HG02938 (cell line): ENCODE results near the gene EIF3K.

Experiments
- ATAC-seq: cut with Tn5 transposase; IDR thresholded peaks from one replicate; pipeline ENCODE4 v1.9.1; 2021; ENCODE audit warnings: mild to moderate bottlenecking, moderate library complexity; ENCODE audit not compliant: unreplicated experiment

Gene EIF3K

GRCh38 chr19:38648769-38649304 is 29.8 kb downstream of the EIF3K start:
- no peak for ATAC-seq

DNA sequence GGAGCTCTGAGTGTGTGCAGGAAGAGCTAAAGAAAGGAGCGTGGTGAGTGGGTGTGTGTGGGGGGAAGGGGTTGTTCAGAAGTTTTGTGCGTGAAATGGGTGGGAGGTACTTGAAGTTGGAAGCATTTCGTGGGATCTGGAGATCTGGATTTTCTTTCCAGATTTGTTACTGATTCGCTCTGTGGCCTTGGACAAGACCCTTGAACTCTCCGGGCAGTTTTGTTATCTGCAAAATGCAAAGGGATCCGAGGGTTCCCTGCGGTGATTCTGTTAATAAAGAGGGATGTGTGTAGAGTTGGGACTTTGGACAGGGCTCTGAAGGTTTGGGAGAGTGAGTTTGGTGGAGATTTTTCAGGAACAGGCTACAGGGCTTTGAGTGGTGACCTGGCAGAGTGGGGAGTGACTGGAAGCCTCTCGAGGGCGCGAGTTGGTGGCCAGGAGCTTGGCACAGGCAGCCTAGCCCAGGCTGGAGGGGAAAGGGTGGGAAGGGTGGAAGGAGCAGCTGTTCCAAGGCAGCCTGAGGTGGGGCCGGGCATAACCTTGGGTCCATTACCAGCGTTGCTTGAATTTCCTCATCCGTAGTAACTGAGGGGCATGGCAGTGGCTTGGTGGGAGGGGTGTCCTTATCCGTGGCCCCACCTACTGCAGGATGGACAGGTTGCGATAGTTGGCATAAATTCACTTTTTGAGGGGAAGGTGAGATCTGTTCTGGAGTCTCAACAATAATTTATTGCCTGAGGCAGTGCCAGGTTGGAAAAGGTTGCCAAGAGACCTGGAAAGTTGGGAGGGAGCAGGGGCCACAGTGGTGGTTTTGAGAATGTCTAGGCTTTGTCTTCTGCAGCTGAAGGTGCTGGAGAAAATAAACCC is 30.6 kb downstream of the EIF3K start:
- ATAC-seq = no peak

GRCh38 chr19:38650172-38650775 is 31.3 kb downstream of the EIF3K start:
- no peak for ATAC-seq

DNA sequence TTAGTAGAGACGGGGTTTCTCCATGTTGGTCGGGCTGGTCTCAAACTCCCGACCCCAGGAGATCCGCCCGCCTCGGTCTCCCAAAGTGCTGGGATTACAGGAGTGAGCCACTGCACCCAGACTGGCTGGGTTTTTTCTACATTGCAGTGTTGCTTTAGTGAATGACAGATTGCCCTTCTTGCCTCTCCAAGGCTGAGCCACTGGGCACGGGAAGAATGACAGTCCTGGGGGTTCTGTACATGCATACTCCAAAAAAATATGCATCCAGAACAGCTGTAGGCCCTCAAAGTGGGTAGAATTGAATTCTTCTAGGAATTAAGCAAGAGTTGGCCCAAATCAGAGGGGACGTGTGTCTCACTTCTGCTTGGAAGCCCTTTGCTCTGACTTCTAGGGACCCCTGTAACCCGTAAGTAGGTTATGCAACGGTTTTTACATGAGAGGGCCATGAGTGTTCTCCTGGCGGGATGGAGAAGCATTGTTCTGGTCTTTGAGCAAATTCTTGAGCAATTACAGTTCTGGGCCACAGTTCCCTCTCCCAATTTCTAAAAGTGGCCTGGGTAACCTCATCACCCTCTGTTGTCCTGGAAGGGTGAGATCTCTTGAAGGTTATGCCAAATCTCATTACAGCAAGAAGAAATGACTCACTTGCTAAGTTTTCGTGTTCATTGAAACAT is 32.1 kb downstream of the EIF3K start:
- ATAC-seq = no peak

GRCh38 chr19:38653028-38653571 is 34.1 kb downstream of the EIF3K start:
- ATAC-seq = no peak

DNA sequence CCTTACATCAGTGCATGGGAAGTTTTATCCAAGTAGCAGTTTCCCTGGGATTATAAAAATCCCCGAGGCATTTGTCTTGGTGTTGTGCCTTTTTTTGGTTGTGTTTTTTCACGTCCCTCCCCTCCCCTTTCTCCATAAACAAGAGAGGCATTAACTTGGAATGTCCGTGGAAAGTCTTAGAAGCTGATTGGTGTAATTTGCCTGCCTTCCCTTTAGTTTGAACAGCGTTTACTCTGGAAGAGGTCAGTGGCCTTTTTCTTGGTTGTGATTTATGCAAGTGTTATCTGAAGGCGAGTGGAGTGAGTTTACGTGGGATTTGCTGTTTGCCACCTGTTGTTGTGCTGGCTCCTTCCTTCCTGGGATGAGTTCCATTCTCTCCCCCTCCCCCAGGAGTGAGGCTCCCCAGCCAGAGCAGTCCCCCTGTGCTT is 35.7 kb downstream of the EIF3K start:
- no peak for ATAC-seq

- no peak for ATAC-seq
Measured at GRCh38 chr19:38655148-38655824, 36.3 kb downstream of the EIF3K start.

- ATAC-seq = no peak
Measured at GRCh38 chr19:38656171-38656981, 37.4 kb downstream of the EIF3K start.

- ATAC-seq = no peak
Measured at GRCh38 chr19:38657633-38658222, 38.7 kb downstream of the EIF3K start.

GRCh38 chr19:38658462-38659306 is 39.7 kb downstream of the EIF3K start:
- ATAC-seq = no peak

DNA sequence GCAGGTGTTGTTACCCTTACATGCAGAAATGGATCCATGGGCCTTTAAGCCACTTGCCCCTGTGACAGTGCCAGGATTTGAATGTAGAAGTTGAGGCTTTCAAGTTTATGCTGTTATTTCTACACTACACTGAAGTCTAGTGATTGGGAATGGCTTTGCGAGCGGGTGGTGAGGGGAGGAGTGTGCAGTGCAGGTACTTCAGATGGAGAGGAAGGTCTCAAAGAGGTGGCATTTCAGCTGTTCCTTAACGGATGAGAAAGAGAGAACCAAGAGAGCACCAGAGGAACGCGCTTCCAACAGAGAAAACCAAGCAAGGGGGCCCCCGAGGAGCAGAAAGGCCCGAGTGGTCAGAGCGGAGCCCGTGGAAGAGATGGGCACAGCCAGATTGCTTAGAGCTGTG is 41.7 kb downstream of the EIF3K start:
- ATAC-seq = no peak

DNA sequence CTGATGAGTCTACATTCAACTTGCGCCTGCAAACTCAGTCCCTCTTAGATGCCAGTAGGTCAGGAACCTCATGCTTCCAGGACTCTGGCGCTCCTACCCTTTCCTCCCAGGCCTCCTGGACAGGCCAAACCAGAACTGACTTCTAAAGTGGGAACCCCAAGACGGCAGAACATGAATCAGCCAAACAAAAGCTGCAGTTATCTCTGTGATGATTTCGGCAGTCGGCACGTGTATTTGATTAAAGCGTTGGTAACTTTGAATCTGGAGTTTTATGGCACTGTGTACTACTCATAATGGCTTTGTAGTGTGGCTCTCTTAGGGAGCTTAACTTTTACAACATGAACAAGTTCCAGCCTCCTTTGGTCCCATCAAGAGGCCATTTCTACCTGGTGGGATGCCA is 42.1 kb downstream of the EIF3K start:
- ATAC-seq = no peak

DNA sequence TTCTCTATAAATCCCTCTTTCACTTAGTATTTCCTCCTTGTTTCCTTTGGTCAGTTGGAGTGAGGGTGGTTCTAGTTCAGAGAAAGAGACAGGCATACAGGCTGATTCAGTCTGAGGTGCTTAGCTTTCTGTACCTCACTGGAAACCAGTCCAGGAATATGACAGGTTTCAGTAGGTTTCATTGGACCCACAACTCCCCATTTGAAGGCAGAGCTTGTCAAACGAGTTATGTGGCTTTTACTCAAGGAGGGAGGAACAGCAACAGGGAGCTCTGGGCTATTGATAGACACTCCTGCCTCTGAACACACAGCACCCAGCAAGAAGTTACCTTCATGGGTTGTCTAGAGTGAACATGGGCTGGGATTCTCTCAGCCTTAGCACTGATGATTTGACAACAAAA is 43.0 kb downstream of the EIF3K start:
- ATAC-seq = no peak

GRCh38 chr19:38662537-38663155 is 43.7 kb downstream of the EIF3K start:
- ATAC-seq = no peak

DNA sequence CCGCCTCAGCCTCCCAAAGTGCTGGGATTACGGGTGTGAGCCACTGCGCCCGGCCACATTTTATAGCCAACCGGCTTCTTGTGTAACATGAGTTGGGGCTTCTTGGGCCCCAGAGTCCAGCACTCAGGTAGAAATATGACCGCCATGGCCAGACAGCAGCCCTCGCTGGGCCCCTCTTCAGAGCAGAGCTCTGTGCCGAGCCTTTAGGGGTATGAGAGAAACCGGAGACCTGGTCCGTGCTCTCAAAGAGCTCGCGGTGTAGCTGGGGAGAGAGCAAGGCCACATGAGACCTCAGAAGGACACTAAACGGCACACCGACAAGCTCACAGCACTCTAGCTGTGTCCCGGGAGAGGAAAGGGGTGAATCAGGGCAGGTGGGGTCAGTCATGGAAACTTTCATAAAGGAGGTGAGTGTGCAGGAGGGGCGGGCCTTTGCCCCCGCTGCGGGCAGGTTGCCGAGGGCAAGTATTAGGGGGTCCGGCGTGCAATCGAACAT is 44.2 kb downstream of the EIF3K start:
- ATAC-seq = no peak

DNA sequence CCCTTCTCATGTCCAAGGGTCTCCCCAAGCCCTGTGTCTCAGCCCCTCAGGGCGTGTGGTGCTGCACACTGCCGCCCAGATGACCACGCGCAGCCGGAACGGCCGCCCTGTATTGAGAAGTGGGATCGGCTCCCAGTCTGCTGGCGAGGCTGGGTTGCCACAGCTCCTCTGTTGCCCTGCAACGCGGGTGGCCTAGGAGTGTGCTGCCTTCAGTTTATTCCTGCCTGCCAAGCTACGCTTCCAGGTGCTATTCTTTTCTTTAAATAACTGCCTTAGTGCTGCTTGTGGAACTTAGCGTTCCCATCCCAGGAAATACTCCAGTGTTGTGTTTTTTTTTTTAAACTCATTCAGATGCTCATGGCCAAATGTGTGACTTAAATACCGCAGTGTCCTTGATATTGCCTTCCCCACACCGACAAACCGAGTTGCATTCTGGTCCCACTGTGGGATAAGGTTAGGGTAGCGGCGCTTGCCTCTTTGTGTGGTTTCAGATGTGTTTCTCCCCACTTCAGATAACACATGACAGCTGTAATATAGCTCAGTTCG is 45.0 kb downstream of the EIF3K start:
- ATAC-seq = no peak

GRCh38 chr19:38664503-38665211 is 45.7 kb downstream of the EIF3K start:
- no peak for ATAC-seq
